Heart left ventricle (tissue), 13 donors: Measurements from ENCODE around the gene STAC.

Source experiments
- CTCF ChIP-seq, 12 donors: fragments of 200-600 bp; sonication (generic) in 4 of 12; IDR thresholded peaks; one replicate each; pipeline versions ENCODE4 v1.5.0 to v1.8.0; 2018 to 2022; ENCODE audit warnings: antibody characterized with exemption in 12 of 12, mild to moderate bottlenecking in 5 of 12
- POLR2A ChIP-seq, 2 donors: fragments of 450-650 bp; IDR thresholded peaks; one replicate each; pipeline ENCODE4 v1.6.1; 2017; ENCODE audit warnings: antibody characterized with exemption in 2 of 2, mild to moderate bottlenecking in 2 of 2, moderate library complexity in 2 of 2
- donor health status: ischemic (EF 13 %, LVEDD 7.1; RV severe dilation, severe dysfunction).
- donor health status: DM: no; HTN: yes; CAD: no.
- donor health status: DM: no; HTN: no; CAD: no.
- donor health status: ischemic (EF 25% LVEDD 6.9; RV normal size, moderate dysfunction).
- donor health status: ischemic (EF 25% LVEDD 5.7; RV mildly dilated, moderate dysfunction).
- donor health status: ischemic (EF 35%, LVEDD 5.7; RV mildly dilated, moderate dysfunction).
- donor health status: nonischemic (EF 11% LVEDD 7.7; RV severe dilation, severe dysfunction).
- donor health status: DM: yes; HTN: yes; CAD: no.
- donor health status: PGD.
- donor health status: ischemic (EF 29% LVEDD 5.4; RV normal size, mild dysfunction).
- donor health status: nonischemic (EF 23%, LVEDD 6.1; RV moderate dilation, normal function).

GRCh38 chr3:36461597-36461996 lies 81.3 kb downstream of the STAC start:
- no peak for TF ChIP-seq POLR2A (IDR thresholded peaks at IDR 0.05)
- TF ChIP-seq CTCF (IDR thresholded peaks at IDR 0.05), result no peak
